Esophagus muscularis mucosa (tissue), 3 donors: ENCODE measurements around the gene EXTL2.

ENCODE experiments used
- POLR2A ChIP-seq: fragments of 450-650 bp; IDR thresholded peaks from one replicate; pipeline ENCODE4 v1.6.1; 2017; ENCODE audit warnings: antibody characterized with exemption, moderate library complexity, mild to moderate bottlenecking, low read depth
- TF ChIP-seq, protein P1 (sequence below), 3 experiments: fragments of 200-600 bp in 2 of 3; fragments of 450-650 bp in 1 of 3; sonication (generic) in 2 of 3; IDR thresholded peaks; one replicate each; pipeline ENCODE4 v1.5.1; 2017 to 2019; ENCODE audit warnings: antibody characterized with exemption in 3 of 3, mild to moderate bottlenecking in 2 of 3, moderate library complexity in 1 of 3

DNA sequence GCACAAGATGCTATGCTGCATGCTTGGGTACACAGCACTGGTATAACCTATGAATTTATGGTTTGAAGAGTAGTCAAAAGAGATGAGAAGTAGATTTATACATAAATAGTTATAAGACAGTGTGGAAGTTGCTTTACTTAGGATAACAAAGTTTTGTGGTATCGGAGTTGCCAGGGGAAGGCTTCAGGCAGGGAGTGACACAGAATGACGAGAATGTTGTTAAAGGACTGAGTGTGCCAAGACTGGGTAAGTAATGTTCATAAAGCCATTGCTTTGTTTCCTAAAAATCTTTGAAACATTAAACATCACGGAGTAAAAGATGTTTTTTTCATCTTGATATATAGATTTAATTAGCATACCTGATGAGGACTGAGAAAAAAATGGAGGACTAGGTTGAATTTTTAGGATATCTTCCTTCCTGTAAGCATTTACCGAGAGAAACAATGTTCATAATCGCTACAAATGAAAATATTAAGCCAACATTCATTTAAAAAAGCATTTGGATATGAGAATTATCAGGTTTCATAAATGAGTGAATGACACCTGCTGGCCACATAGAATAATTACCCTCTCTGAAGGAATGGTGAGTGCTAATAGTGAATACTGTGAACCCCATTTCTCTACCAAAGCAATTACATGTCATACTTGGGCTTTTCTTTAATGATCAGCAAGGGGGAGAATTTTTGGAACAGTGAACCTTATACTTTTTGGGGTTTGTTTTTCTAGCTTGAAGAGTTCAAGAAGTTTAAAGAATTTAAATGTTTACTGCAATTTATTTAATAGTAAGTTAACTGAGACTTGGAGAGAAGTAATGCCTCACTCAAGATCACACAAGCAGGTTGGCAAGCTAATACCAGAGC lies 28.4 kb downstream of the EXTL2 start:
- TF ChIP-seq, protein P1, sequence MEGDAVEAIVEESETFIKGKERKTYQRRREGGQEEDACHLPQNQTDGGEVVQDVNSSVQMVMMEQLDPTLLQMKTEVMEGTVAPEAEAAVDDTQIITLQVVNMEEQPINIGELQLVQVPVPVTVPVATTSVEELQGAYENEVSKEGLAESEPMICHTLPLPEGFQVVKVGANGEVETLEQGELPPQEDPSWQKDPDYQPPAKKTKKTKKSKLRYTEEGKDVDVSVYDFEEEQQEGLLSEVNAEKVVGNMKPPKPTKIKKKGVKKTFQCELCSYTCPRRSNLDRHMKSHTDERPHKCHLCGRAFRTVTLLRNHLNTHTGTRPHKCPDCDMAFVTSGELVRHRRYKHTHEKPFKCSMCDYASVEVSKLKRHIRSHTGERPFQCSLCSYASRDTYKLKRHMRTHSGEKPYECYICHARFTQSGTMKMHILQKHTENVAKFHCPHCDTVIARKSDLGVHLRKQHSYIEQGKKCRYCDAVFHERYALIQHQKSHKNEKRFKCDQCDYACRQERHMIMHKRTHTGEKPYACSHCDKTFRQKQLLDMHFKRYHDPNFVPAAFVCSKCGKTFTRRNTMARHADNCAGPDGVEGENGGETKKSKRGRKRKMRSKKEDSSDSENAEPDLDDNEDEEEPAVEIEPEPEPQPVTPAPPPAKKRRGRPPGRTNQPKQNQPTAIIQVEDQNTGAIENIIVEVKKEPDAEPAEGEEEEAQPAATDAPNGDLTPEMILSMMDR (IDR thresholded peaks at IDR 0.05), result peak; percentile 42 to 59 (median 49)
- no peak for TF ChIP-seq POLR2A
